GM23338 (cell line): Measurements from ENCODE around the gene ATXN7L1. TPM values are rescaled to one million over a fixed set of nuclear protein-coding genes. Genes with fewer than 3 reads are reported as not detected.

Source experiments
- ATAC-seq: fragments of 200-7000 bp; cut with Tn5 transposase; 3 replicates; pipeline ENCODE4 v1.9.1; 2020
- DNase-seq: peaks from one replicate; pipeline ENCODE4 v3.0.0-alpha.2; 2015; ENCODE audit warnings: low spot score
- H2AFZ ChIP-seq: fragments of 200-600 bp; sonication (generic); 2 replicates; pipeline ENCODE4 v1.8.0; 2016; ENCODE audit warnings: antibody characterized with exemption, mild to moderate bottlenecking, moderate library complexity
- H3F3A ChIP-seq: fragments of 200-600 bp; sonication (generic); replicated peaks from 2 replicates; pipeline ENCODE4 v1.8.0; 2017; ENCODE audit warnings: antibody characterized with exemption, mixed run types, low read depth
- H3K27ac ChIP-seq: fragments of 200-600 bp; sonication (generic); 2 replicates; pipeline ENCODE4 v1.6.1; 2016; ENCODE audit warnings: low read depth
- H3K27me3 ChIP-seq: fragments of 200-600 bp; sonication (generic); 2 replicates; pipeline ENCODE4 v1.8.0; 2016; ENCODE audit warnings: mild to moderate bottlenecking, mixed run types, moderate library complexity; ENCODE audit not compliant: insufficient read depth
- H3K36me3 ChIP-seq: fragments of 200-600 bp; sonication (generic); 2 replicates; pipeline ENCODE4 v1.8.0; 2016; ENCODE audit warnings: mild to moderate bottlenecking; ENCODE audit not compliant: insufficient read depth
- H3K4me1 ChIP-seq: fragments of 200-600 bp; sonication (generic); 2 replicates; pipeline ENCODE4 v1.8.0; 2016; ENCODE audit warnings: mild to moderate bottlenecking, moderate library complexity; ENCODE audit not compliant: insufficient read depth
- H3K4me2 ChIP-seq: fragments of 200-600 bp; sonication (generic); 2 replicates; pipeline ENCODE4 v1.7.1; 2017; ENCODE audit warnings: mixed run types
- H3K4me3 ChIP-seq: fragments of 200-600 bp; sonication (generic); 2 replicates; pipeline ENCODE4 v1.6.1; 2016; ENCODE audit warnings: mixed run types
- H3K79me2 ChIP-seq: fragments of 200-600 bp; sonication (generic); replicated peaks from 2 replicates; pipeline ENCODE4 v1.8.0; 2017; ENCODE audit warnings: mild to moderate bottlenecking; ENCODE audit not compliant: insufficient read depth
- H3K9me2 ChIP-seq: fragments of 200-600 bp; sonication (generic); 2 replicates; pipeline ENCODE4 v1.8.0; 2017; ENCODE audit not compliant: insufficient read depth
- H4K20me1 ChIP-seq: fragments of 200-600 bp; sonication (generic); replicated peaks from 2 replicates; pipeline ENCODE4 v1.8.0; 2017; ENCODE audit warnings: mild to moderate bottlenecking; ENCODE audit not compliant: insufficient read depth
- H3K27ac Mint-ChIP-seq: 2 replicates; pipeline ENCODE4 v1.8.0; 2020; ENCODE audit warnings: inconsistent platforms, mild to moderate bottlenecking, moderate library complexity, mixed read lengths
- H3K27me3 Mint-ChIP-seq: 3 replicates; pipeline ENCODE4 v1.8.0; 2022; ENCODE audit warnings: low read depth, mild to moderate bottlenecking, moderate library complexity, mixed read lengths, inconsistent platforms; ENCODE audit not compliant: insufficient read depth, poor library complexity
- H3K36me3 Mint-ChIP-seq: 3 replicates; pipeline ENCODE4 v1.8.0; 2021; ENCODE audit warnings: low read depth, mild to moderate bottlenecking, inconsistent platforms, moderate library complexity, mixed read lengths
- H3K4me1 Mint-ChIP-seq: 3 replicates; pipeline ENCODE4 v1.8.0; 2020; ENCODE audit warnings: mild to moderate bottlenecking, inconsistent platforms, mixed read lengths
- H3K4me3 Mint-ChIP-seq: 3 replicates; pipeline ENCODE4 v1.8.0; 2021; ENCODE audit warnings: moderate library complexity, mild to moderate bottlenecking, inconsistent platforms, mixed read lengths
- H3K9me3 Mint-ChIP-seq: 3 replicates; pipeline ENCODE4 v1.8.0; 2020; ENCODE audit warnings: moderate library complexity, mild to moderate bottlenecking, inconsistent platforms, mixed read lengths
- CTCF ChIP-seq, 2 experiments: fragments of 200-600 bp in 1 of 2; sonication (generic) in 1 of 2; conservative IDR thresholded peaks; 2 replicates each; pipeline versions ENCODE4 v1.5.1 to v1.6.1; 2016 to 2017; ENCODE audit warnings: antibody characterized with exemption in 2 of 2, low read depth in 2 of 2, mild to moderate bottlenecking in 2 of 2, moderate library complexity in 1 of 2
- REST ChIP-seq: IDR thresholded peaks from one replicate; pipeline ENCODE4 v1.6.1; 2018; ENCODE audit warnings: antibody characterized with exemption; ENCODE audit not compliant: unreplicated experiment
- ZNF462 ChIP-seq: fragments of 250-450 bp; sonication (Bioruptor Pico); IDR thresholded peaks from 2 replicates; pipeline ENCODE4 v1.5.0; 2020; ENCODE audit warnings: mild to moderate bottlenecking, moderate library complexity
- polyA plus RNA-seq: library from polyadenylated mRNA; unstranded; fragments of >200 nt; fragmentation: Nextera tagmentation; extraction: Ambion mirVana; gene quantifications from 2 replicates; pipeline ENCODE4 v1.2.1, GENCODE V29; 2016
- total RNA-seq: library from RNA; depleted of rRNA; stranded (reverse); fragments of >200 nt; shearing (Covaris generic); gene quantifications from 2 replicates; pipeline ENCODE4 v1.2.3, GENCODE V29; 2014
- TF ChIP-seq, protein P1 (sequence below): IDR thresholded peaks from 2 replicates; pipeline ENCODE4 v1.6.1; 2016; ENCODE audit warnings: antibody characterized with exemption

The ATXN7L1 gene
- total and polyA plus RNA-seq, 2 experiments from 2014 or later: 22.8 to 29.8 TPM

DNA sequence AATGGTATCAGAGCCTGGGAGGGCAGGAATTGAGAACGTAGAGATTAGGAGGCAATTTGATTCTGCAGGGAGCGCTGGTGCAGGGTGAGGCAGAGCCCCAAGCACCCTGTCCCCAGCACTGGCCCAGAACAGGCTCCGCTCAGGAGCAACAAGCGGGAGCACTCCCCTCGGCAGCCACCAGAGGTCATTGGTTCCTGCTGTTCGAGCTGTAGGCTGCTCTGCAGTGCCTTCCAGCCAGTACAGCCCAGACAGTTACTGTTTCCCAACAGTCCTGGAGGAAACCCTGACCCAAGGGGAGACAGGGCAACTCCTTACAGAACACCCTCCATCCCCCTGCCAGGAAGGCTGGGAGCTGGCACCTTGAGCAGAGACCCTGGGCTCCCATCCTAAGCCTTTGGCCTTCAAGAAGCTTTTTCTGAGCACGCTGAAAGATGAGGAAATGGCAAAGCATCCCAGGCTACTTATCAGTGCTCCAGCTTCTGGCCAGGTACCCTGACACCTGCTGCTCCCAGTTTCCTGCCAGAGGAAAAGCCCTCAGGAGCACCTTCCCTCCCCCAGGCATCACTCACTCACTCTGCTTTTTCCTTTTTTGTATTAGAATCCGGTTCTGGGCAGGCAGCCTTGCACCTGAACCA, 223.9 kb downstream of the ATXN7L1 start:
- Mint-ChIP-seq H3K4me3 (peak overlapping the region; percentile 40; the same call in 2 of the 3 replicates), H3K4me1 (peaks cover 88% of the 10 kb centered on the region), H3K36me3 (peaks cover 33% of the 10 kb centered on the region), H3K27me3 (peaks cover 22% of the 10 kb centered on the region), H3K9me3 (no peaks in the 10 kb centered on the region), H3K27ac (peak overlapping the region; percentile 68)
- H3K4me2 ChIP-seq: peak overlapping the region; percentile 67
- peaks cover 74% of the 10 kb centered on the region for H3K4me1 ChIP-seq
- H3K27me3 ChIP-seq: no peaks in the 10 kb centered on the region
- H3K27ac ChIP-seq: peak overlapping the region; percentile 85
- H3K4me3 ChIP-seq: peak overlapping the region; percentile 25; the same call in 1 of the 2 replicates
- peak; percentile 92 for DNase-seq
- H3K79me2 ChIP-seq: peaks cover 3% of the 10 kb centered on the region
- ATAC-seq: peak; percentile 84
- H3K36me3 ChIP-seq: peaks cover 7% of the 10 kb centered on the region; the same call in 1 of the 2 replicates
- TF ChIP-seq REST (no peak), ZNF462 (no peak), CTCF (conservative IDR thresholded peaks at IDR 0.05; ENCODE audit: low read depth in 2 of 2) (peak; percentile 78 to 93)
- TF ChIP-seq, protein P1, sequence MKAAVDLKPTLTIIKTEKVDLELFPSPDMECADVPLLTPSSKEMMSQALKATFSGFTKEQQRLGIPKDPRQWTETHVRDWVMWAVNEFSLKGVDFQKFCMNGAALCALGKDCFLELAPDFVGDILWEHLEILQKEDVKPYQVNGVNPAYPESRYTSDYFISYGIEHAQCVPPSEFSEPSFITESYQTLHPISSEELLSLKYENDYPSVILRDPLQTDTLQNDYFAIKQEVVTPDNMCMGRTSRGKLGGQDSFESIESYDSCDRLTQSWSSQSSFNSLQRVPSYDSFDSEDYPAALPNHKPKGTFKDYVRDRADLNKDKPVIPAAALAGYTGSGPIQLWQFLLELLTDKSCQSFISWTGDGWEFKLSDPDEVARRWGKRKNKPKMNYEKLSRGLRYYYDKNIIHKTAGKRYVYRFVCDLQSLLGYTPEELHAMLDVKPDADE: peak; percentile 30; the same call in 1 of the 2 replicates
- peaks cover 40% of the 10 kb centered on the region for H3F3A ChIP-seq
- H3K9me2 ChIP-seq: no peaks in the 10 kb centered on the region
- no peak overlapping the region for H2AFZ ChIP-seq
- no peaks in the 10 kb centered on the region for H4K20me1 ChIP-seq
